NCI-H146 treated with DMSO at 0.1 percent for 48 hours (cell line): Measurements from ENCODE around the gene CLDN11.

Experiments used
- DNase-seq: peaks from one replicate; lab custom pipeline; 2025; ENCODE audit not compliant: unreplicated experiment; lab: John Stamatoyannopoulos, UW

Gene CLDN11

DNA sequence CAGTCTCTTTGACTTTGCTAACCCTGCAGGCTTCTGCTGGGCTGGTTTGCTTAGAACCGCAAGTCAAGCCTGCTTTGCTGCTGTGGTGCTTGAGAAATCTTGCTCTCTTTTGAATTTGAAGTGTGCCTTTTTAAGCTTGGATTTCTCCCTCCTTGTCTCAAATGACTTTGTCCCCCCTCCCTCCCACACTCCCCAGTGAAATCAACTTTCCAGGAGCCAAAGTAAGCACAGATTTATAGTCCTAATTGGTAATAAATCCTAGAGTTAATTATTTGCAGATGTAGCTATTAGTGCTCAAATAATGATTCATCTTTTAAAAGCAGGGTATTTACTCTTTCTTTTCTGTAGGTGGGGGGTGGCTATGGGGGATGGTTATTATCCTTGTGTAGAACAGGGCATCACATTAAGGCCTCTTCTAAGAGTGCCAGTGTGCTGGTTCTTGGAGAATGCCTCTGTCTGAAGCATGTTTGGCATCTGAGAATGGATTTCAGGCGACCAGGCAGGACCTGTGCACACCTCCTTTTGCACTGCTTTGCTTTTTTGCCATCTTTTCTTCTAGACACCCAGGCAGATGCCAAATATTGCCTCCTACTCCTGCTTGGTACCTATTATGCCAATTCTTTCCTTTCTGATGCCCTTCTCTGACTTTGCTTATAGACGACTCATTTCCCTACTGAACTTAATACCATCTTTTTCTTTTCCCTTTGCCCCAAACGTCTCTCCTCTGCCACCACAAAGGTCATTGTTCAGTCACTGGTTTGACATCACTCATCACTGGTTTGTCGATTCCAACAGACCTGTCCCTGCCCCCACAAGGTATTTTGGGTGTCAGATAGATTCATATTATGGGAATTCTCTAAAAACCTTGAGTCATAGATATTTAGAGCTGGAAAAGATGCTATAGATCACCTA lies 50.7 kb downstream of the CLDN11 start:
- no peak for DNase-seq

DNA sequence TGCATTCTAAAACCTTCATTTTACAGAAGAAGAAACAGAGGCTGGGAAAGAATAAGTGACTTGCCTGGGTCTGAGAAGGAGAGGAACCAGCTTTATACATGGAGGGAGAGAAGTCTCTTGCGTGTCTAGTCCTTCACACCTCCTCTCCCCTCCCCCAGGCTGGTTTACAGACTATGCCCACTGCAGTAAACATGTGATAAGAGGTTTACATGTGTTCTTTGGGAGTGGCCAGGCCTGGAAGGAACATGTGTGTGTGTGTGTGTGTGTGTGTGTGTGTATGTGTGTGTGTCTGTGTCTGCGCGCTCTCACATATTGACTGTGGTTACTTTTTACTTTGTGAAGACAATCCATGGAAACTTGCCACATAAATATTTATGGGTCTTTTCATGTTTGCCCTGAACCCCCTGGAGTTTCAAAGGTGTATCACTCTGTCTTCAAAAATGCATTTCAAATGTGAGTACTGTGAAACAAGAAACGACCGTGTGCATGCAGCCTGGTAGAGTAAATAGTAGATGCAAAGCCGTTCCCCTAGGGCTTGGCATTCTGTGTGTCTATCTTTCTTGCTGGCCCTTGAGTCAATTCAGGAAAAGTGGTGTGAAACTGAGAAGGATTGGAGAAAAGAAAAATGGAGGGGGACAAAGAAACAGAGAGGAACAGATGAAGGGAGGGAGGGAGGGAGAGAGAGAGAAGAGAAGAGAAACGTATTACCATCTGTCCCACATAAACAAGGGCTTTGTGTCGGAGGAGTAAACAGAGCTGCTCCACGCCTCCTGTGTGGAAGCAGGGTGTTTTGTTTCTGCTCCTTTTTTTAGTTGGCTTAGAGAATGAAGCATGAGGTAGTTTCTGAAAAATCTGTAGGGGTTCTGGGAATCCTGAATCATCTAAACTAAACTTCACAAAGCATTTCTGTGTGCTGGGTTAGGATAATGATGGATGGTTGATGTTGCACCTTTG lies 51.7 kb downstream of the CLDN11 start:
- no peak for DNase-seq

DNA sequence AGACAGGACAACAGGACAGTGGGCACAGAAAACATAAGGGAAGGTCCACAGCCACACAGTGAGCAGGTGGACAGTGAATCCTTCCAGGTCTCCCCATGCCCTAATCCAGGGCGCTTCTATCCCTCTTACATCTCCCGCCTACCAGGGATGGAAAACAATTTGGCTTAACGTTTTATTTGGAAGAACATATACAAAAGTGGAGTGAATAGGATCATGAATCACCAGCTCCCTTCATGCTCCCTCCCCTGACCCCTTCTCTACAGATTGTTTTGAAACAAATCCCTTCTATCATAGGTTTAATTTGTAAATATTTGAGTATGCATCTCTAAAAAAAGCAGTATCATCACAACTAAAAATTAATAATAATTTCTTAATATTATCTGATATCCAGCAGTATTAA lies 52.5 kb downstream of the CLDN11 start:
- DNase-seq: no peak

DNA sequence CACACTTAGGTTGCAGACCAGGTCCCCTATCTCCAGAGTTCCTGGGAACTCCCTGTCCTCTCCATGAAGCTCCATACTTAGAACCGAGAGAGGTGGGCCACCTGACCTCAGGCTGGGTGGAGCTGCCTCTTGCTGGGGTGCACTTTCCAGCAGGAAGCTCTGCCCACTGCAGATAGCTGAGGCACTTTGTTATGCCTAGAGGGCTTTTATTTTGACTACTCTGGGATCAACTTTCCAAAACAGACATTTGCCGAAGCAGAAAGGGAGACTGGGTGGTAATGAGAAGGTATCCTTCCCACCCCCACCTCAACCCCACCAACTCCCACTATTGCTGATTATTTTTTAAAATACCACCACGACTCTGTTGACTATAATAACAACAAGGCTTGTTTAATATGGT lies 54.7 kb downstream of the CLDN11 start:
- no peak for DNase-seq

DNA sequence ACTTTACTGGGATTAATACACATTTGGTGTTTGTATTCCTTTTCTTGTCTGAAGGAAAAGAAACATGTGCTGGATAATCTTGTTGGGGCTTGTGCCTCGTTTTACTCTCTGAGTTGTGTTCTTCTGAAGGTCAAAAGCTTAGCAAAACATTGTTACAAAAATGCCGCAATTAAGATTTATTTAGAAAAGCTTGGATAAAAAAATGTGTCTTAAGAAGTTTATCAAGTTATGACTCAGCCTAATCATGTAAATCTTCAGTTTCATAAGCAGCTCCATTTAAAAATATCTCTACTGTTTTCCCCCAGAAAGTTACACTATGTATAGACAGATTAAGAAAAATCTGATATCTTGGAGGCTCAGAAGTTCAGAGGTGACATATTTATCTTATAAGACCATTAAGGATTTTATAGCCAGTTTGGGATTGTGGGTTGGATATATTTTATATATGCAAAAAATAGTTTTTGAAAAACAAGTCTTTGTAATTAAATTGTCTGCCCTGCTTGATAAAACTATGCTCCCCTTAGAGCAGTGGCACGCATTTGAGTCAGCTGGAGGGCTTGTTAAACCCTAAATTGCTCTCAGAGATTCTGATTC lies 56.5 kb downstream of the CLDN11 start:
- DNase-seq: no peak

DNA sequence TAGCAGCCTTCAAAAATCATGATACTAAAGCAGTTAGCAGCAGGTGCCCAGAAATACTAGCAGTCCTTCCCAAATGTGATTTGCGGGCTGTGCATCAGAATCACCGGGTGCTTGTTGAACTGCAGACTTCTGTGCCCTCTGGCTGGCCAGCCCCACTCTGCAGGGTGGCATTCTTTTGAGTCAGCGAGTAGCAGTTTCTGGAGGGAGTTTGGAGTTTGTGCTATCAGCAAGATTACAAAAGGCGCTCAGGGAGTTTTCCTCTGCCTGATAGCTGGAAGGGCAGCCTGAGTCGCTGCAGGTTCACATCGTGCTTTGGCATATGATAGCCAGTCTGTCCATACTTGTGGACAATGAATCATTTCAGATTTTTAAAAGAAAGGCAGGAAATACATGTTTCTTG lies 57.6 kb downstream of the CLDN11 start:
- no peak for DNase-seq

DNA sequence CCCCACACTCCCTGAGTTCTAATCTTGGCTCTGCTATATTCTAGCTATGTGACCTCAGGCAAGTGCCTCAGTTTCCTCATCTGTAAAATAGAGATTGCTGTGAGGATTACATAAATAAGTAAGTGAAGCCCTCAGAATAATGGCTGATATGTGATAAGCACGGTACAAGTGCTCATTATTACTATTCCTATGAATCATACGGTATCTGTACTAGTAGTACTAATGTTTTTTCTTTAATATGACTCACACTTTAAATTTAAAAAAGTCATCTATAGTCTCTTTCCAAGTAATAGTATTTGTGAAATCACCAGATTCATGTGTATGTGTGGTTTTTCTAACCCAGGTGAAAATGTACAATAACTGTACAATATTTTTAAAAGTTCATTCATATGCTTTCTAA lies 58.7 kb downstream of the CLDN11 start:
- no peak for DNase-seq

DNA sequence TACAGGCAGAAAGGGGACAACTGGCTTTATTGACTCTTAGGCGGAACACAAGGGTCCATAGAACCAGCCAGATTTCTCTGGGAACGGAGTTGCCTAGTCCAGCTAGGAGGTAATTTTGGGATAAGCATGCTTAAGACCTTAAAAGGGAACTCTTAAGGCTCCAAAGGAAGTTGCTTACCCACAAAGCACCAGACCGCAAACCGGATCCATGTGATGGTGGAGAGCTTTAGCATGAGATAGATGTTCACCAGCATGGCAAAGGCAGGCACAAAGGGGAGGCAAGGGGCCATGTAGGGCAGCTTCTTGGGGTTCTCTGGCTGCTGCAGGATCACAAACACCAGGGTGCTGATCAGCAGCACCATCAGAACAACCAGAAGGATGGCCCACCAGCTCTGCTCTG lies 61.4 kb downstream of the CLDN11 start:
- no peak for DNase-seq

DNA sequence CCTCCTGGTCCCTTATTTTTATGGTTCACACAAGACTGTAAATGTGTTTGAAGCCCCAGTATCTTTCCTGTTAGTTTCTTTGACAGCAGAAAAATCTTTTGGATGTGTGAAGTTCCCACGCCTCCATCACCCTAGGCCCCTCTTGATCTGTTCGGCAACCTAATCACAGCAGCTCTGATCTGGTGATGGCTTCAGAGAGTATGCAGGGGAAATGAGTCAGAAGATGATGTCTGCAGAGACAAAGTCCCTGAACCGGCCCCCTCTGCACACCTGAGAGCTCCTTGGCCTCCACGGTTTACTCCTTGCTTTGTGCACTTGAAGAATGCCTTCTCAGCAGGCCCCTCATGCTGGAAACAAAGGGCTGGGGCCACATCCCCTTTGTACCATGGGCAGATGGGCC lies 63.5 kb downstream of the CLDN11 start:
- no peak for DNase-seq

DNA sequence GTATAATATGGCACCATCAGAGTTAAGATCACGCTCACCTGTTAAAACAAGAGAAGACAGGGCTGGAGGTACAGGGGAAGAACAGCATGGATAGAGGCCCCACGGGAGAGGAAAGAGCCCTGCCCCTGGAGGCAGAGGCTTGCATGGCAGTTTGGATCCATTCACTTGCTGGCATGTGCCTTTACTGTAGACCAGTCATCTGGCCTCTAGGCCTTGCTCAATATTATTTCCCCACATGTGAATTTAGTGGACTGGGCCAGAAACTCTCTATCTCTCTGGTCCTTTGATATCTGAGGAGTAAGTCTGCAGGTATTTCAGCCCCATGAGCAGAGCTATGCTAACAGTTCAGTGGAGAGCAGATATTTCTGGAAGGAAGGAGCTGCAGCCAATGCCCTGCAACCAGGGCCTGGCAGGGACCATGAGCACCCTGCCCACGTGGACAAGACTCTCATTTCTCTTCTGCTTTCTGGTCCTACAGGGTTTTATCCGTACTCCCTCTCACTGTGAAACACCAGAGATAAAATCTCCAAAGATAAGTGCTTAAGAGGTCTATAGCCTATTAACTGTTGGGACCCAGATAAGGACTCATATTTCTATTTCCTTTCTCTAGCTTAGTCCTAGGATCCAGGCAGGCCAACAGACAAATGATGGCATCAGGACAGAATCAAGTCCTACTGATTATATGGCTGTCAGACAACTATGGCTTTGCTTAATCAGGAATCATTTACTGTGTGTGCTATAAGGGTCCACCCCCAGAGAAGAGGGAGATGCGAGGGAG lies 65.0 kb downstream of the CLDN11 start:
- DNase-seq: no peak
